T-helper 1 cell treated with Interleukin-12 subunit alpha and Interleukin-12 subunit beta and Interleukin-4 antibody, amounts not matched to agents 30 ng/mL and 1 ng/mL, for 36 hours (primary cell): Measurements from ENCODE around the gene SCG3. TPM values are rescaled to one million over a fixed set of nuclear protein-coding genes. Genes with fewer than 3 reads are reported as not detected.

ENCODE experiments used
- intact Hi-C: fragments of 100-400 bp; cut with micrococcal nuclease; formaldehyde crosslinking; loops from one replicate; pipeline ENCODE4 v1.15.1; 2024
- total RNA-seq: library from RNA; stranded (reverse); gene quantifications from 2 replicates; pipeline ENCODE4 v1.2.3, GENCODE V29; 2022

The SCG3 gene
- total RNA-seq, 1 donor from 2014 or later = not detected

DNA sequence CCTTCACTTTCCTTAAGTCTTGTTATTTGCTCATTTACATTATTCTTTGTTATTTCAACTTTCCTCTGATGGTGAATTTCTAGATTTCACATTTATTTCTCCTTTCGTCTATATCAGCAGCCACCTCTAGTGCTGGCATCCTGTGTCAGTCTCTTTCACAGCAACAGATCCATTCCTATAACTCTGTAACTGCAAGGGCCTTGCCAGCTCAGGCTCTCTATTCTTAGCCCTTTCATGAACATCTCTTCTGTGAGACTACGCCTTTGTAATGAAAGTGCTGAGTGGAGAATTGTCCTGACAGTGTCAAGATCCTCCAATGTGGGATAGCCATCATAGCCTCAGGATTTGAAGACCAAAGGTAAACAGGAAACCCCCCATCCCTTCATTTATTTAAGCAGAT is 3.9 kb upstream of the SCG3 start:
- intact Hi-C loops = no loop called here

DNA sequence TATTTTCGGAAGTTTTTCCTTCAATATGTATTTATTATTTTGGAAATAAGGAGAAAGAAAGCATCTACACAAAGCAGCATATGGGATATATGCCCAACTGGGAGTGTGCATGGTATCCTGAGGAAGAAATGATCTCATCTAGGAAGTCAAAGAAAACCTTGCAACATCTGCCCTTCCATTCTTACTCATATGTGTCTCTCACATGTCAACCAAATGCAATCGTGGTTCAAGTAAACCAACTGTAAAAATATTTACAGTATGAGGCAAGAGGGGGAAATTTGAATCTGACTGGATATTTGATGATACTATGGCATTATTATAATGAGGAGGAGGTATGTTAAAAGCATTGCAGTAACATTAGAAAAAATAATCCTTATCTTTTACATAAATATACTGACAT is 3.2 kb upstream of the SCG3 start:
- intact Hi-C loops = no loop called here

DNA sequence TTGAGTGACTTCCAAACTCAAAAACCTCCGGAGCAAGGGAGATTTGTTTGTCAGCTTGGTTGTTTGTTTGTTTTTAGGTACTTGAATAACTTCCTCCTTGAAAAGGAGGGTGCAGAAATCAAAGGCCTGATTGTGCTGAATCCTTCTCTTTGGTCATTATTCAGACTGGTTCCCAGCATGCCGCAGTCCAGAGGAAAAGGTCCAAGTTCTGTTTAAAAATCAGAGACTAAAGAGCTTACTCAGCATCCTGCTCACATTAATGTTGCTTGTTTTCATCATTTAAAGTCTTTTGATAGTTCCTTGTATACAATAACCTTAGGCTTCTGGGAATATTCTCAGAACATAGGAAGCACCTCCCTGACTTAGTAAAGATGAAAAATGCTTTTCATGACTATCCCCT is 982 bp upstream of the SCG3 start:
- intact Hi-C loops = no loop called here

DNA sequence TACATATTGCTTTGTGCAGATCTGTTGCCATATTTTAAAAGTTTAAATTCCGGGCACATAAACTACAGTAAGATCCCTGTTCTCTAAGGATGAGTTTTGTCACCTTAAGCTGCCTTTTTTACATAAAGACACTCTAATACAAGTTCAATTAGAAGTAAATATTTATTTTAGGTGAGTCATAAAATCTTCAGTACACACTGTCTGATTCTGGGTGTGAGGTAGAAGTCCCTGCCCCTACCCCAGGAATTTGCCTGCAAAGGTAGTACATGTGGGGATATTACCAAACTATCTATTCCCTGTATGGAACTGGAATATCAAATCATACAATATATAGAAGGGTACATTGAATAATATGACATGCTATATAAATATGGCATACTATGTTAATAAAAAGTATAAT is 6.3 kb downstream of the SCG3 start:
- intact Hi-C loops = no loop called here

DNA sequence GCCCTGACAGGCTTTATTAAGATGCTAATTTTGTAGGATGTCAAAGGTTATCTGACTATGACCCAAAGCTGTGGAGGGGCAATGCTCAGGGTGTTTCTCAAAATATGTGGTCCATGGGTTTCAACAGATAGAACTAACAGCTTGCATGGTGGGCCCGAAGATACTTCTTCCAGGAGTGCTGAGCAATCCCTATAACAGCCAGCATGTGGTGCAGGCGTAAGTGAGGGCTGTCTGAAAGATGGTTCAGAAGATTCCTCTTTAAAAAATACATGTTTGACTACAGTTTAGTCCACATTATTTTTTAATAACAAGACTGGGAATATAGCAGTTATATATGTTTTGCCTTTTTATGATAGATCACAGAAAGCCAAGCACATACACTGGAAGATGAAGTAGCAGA is 7.6 kb downstream of the SCG3 start:
- intact Hi-C loops = no loop called here

DNA sequence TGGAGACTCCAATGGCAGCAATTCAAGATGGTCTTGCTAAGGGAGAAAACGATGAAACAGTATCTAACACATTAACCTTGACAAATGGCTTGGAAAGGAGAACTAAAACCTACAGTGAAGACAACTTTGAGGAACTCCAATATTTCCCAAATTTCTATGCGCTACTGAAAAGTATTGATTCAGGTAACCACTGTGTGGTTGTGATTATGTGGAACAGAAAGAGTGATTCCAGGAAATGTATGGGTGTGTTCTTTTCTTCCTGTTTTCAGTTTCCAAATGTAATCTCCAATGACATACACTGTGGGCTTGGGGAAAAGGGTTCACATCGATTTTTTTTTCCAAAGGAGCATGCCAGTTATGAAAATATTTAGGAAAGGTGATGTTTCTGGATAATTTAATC is 10.9 kb downstream of the SCG3 start:
- intact Hi-C loops = no loop called here

DNA sequence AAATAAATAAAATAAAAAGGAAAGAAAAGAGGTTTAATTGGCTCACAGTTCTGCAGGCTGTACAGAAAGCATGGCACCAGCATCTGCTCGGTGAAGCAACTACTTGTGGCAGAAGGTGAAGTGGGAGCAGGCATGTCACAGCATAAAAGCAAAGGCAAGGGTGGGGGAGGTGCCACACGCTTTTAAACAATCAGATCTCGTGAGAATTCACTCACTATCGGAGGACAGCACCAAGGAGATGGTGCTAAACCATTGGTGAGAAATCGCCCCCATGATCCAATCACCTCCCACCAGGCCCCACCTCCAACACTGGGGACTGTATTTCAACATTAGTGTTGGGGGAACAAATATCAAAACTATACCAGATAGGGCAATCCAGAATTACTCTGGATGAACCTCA is 15.3 kb downstream of the SCG3 start:
- intact Hi-C loops = no loop called here

DNA sequence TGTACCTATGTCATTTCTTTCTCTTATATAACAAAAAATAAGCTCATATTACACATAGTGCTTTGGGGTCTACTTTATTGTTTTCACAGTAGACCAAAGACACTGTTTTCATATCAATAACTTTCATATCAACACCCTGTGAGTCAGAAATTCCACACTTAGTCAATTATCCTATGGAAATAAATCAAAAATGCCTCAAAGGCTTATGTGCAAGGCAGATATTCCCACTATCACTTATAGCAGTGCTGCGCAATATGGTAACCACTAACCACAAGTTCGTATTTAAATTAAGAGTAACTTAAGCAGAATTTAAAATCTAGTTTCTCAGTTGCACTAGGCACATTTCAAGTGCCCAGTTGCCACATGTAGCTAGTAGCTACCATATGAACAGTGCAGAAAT is 15.9 kb downstream of the SCG3 start:
- intact Hi-C loops = no loop called here

DNA sequence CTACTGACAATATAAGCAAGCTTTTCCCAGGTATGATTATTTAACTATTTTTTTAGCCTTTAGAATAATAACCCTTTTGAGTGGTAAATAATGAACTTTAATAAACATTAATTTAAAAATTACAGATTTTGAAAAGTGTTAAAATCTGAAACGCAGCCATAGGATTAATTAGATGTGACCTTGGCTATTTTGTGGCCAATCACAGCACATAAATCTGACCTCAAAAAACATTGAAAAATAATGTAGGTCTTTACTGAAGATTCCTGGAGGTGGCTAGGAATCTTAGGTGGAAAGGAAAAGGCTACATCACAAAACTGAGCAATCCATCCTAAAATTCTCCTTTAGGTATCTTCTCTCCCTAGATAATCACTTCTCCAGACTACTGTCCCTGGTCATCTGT is 18.1 kb downstream of the SCG3 start:
- intact Hi-C loops = no loop called here

DNA sequence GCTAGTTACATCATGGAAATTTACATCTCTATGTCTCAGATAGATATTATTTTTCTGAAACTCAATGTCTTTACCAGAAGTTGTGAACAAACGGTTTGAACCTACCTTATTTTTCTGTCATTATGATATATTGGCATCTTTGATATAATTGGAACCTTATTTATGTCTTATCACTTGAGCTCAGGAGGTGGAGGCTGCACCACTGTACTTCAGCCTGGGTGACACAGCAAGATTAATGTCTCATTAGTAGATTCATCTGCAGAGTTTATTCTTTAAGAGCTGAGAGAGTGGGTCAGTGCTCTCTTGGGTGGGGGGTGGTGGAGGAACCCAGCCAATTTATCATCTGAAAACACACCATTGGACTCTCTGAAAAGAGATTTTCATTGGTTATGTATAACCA is 21.4 kb downstream of the SCG3 start:
- intact Hi-C loops = no loop called here

DNA sequence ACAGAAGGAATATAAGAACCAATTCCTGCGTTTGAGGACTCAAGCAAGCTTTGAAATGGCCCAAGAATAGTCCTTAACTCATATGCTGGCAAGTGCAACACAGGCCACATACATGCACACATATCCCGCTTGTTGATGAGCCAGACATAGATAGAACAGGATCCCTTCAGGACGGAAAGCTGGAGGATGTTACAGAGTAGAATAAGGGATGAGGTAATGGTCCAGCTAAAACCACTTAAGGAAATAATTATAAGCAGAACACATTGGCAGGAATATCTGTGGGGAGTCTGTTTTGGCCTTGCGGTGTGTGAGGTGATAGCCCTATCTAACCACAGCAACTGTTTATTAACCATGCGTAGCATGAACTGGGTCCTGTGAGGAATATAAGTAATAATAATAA is 25.0 kb downstream of the SCG3 start:
- intact Hi-C loops = no loop called here

DNA sequence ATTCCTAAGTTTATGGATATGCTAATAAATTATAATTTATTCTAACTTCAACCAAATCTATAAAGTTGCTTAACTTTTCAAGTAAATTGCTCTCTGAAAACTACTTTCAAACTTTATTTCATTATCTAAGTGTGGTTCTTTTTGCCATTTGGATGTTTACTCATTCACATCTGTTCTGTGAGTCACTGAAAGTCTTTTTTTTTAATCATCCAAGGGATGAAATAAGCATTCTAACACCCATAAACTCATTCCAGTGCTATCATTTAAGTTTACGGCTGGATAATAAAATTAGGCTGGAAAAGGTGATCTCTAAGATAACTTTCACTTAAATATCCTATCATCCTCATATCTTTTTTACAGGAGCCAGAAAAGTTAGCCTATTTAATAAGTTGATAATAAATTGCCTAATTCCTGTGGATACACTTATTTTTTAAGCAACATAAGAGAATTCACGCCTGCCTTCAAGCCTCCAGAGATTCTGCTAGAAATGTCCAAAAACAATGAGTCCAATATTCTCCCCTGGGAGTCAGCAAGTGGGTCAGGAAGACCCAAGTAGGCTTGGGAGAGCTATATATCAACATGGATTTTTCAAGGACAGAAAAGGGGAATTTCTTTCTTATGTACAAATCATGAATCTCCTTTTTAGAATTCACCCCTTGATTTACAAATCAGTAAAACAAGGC is 25.8 kb downstream of the SCG3 start:
- intact Hi-C loops = no loop called here

DNA sequence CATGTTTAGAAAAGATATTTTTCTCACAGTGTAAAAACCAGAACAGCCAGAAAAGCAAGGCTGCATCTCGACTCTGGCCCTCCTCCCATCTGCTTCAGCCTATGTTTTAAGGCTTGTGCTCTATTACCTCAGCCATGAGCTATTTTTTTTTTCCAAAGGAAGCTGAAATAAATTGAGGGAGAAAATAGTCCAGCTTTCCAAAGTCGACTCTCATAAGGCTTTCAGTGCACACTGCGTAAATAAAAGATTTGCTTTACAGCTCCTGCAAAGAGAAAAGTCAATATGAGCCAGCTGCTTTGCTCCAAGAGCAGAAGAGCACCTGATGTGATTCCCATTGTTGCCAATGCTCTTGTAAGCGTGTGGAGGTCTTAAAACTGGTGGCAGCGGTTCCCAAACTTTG is 26.7 kb downstream of the SCG3 start:
- intact Hi-C loops = no loop called here

DNA sequence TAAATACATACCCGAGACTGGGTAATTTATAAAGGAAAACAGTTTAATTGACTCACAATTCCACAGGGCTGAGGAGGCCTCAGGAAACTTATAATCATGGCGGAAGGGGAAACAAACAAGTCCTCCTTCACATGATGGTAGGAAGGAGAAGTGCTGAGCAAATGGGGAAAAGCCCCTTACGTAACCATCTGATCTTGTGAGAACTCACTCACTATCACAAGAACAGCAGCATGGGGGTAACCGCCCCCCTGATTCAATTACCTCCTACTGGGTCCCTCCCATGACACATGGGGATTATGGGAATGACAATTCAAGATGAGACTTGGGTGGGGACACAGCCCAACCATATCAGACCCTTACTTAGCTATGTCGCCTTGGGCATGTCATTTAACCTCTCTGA is 27.7 kb downstream of the SCG3 start:
- intact Hi-C loops = no loop called here

DNA sequence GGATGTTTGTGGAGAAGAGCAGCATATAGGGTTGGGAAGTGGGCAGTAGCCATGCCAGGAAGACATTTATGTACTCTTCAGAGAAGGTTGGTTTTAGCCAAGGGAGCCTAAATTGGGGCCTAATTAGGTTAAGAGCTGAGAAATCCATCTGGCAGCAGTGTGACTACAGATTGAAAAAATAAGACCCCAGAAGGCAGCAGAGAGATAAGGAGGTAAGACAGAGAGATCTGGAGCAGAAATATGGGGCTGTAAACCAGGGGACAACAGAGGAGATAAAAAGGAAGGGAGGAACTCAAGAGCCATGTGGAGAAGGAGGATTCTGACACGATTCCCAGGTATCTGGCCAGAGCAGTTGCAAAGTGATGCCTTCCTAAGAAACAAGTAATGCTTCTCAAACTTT is 32.9 kb downstream of the SCG3 start:
- intact Hi-C loops = no loop called here

DNA sequence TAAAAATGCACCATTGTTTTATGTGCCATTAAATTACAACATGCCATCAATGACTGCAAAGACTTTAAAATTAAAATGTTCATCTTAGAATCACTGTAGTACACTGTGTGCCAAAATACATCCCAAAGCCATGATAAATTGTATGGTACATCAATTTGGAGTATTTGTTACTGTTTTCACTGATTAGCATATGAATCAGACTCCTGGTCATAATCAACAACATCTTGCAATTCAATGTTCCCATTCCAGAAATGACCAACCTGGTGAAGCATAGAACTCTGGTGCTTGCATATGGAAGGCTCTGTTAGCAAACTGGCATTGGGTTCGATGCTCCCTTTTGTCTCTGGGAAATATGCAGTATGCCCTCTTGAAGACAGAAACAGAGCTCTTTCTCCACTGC is 33.6 kb downstream of the SCG3 start:
- intact Hi-C loops = no loop called here

DNA sequence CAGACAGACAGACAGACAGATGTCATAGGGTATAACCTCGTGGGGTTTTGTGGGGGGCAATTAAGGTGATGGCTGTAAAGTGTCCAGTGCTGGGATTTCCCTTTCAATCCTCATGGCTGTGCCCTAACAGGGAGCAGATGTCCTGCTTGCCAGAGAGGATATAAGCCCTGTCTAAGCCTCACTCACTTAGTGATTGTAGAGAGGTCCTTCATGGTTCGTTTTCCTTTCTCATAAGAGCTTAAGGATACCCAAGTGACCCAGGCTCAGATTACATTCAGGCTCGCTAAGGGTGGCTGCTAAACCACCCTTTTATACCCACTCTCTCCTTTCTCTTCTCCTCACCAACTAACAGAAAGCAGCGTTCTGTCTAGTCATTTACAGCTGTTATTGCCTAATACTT is 36.9 kb downstream of the SCG3 start:
- intact Hi-C loops = no loop called here

DNA sequence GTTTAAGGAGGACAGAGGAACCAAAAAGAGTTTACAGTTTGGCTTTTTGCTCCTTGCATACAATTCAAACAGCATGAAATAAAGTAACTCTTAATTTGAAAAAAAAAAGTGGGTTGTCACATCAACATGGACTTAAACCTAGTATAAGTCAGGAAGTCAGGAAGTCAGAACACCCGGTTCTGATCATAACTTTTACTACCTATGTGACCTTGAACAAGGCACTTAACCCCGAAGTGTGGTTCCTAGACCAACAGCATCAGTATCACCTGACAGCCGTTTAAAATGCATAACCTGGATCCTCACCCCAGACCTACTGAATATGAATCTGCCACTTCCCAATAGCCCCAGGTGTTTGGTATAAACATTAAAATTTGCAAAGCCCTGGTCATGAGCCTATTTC is 37.4 kb downstream of the SCG3 start:
- intact Hi-C loops = no loop called here

DNA sequence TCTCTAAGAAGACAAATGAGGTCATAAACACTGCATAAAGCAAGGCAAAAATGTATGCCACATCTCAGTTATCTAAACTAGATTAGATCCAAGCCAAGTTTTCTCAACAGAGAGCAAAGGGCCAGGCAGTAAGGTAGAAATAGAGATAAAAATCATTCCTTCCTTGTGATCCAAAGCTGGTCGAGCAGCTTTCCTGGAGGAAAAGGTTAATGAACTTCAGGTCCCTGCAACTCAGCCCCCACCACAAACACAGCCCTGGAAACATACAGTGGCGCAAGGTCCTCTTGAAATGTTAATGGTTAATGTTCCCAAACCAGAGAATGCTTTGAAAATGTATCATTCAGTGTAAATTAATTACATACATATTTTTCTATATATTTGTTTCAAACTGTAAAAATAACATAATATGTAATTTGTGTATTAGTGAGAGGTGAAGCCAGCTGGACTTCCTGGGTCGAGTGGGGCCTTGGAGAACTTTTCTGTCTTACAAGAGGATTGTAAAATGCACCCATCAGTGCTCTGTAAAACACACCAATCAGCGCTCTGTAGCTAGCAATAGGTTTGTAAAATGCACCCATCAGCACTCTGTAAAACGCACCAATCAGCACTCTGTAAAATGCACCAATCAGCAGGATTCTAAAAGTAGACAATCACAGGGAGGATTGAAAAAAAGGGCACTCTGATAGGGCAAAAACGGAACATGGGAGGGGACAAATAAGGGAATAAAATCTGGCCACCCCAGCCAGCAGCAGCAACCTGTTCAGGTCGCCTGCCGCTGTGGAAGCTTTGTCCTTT is 39.1 kb downstream of the SCG3 start:
- intact Hi-C loops = no loop called here

DNA sequence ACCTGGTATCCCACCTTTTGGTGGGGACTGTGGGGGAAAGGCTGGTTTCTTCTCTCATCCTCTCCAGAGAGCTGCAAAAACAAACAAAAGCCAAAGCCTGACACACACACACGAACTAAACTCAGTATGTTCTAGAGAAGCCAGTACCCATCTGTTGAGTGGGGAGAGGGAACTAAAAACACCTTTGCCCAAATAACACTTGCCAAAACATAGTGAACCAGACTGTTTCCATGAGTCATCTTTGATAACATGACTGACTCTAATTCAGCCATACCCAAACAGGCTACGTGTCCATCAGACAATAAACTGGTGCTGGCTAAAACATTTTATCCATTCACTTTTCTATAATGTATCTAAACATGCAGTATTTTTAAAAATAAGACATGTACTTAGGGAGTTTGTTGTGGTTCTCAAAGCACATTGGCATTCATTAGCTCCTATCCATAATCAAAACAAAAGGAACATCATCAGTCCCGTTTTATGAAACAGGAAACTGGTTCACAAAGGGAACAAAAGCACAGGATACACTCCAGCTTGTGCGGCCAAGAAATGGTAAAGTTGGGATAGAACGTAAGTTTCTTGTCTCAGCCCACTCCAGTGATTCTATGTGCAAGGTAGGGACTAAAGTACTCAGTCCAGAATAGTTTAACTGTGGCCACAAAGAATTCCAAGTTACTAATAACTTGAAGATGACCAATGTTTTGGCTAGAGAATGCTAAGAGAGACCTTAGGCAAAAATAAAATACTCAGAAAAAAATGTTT is 40.1 kb downstream of the SCG3 start:
- intact Hi-C loops = no loop called here

DNA sequence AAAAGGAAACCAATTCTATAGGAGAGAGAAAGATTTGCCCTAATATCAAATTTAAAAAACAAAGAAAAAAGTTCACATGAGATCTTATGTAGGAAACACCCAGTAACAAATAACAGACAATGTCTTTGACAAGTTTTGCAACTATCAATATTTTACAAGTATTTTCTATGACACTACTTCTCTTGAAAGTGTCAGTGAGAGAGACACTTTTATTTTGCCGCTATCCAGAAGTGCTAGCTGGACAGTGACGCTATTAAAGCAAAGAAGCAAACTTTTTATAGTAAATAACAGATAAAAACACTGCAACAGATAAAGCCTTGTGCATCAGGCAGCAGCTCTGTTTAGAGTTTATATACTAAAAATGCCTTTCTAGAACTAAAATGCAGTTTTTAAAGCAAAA is 42.9 kb downstream of the SCG3 start:
- intact Hi-C loops = no loop called here

DNA sequence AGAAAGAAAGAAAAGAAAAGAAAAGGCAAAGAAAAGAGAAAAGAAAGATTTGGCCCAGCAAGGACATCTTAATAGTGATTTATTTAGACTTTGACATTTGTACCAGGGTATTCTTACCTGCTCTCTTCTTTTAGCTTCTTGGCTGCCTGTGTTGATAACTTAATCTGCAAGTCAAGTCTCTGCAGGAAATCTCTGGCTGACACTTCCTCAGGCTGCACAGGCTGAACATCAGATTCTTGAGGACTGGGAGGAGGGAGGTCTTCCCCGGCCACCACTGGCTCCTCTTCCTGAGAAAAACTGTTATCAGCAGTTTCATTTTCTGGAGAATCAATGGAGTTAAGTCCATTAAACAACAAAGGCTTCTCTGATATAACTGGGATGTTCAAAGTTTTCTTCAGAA is 43.4 kb downstream of the SCG3 start:
- intact Hi-C loops = no loop called here
